Ovary (tissue), 3 donors: ENCODE results near the gene RAB28.

Experiments
- CTCF ChIP-seq, 3 donors: fragments of 450-650 bp in 2 of 3; fragments of 200-600 bp in 1 of 3; IDR thresholded peaks; one replicate each; pipeline versions ENCODE4 v1.5.1 to v1.8.0; 2016 to 2022; ENCODE audit warnings: antibody characterized with exemption in 3 of 3, mild to moderate bottlenecking in 1 of 3
- EP300 ChIP-seq: sonication (generic); formaldehyde crosslinking; IDR thresholded peaks from one replicate; pipeline ENCODE4 v1.6.1; 2017; ENCODE audit warnings: antibody characterized with exemption
- donor health status: DM: no; HTN: no; CAD: no.

DNA sequence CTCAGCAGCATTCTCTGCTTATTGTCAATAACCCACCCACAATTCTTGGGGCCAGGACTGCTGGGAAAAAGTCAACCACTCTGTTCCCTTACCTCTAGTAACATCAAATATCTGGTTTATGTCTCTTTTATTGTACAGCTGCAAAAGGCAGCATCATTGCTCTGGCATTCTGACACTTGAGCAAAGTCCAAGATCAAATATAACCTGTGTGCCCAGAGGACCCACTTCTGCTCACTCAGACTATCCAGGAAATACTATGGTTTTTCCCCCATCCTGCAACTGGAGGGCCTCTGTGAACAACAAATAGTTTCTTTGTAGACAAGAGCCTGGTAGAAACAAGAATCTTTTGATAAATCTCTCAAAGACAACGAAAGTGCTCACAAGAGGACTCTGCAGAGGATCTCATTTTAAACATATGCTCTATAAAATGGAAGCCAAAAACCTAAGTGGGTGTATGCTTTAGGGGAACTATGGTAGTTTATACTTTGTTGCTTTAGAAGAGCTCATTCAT is 154.7 kb downstream of the RAB28 start:
- no peak for TF ChIP-seq CTCF (IDR thresholded peaks at IDR 0.05)
- no peak for TF ChIP-seq EP300
